C4-2B (cell line): ENCODE results near the gene GOSR2.
"Not testable (repeated sequence)": the region's sequence is repeated elsewhere in the genome, so short reads cannot be mapped to it uniquely, and the experiment has no call there.

ENCODE experiments used
- H3K27ac ChIP-seq: fragments of 450-650 bp; 2 replicates; pipeline ENCODE4 v1.5.1; 2017
- CTCF ChIP-seq: fragments of 450-650 bp; conservative IDR thresholded peaks from 2 replicates; pipeline ENCODE4 v1.5.1; 2017; ENCODE audit warnings: mild to moderate bottlenecking
- ZFX ChIP-seq: fragments of 450-650 bp; IDR thresholded peaks from 2 replicates; pipeline ENCODE4 v1.6.1; 2017

GOSR2 gene

GRCh38 chr17:46983782-46984181, 60.8 kb downstream of the GOSR2 start:
- TF ChIP-seq ZFX: no peak
- H3K27ac ChIP-seq: peak overlapping the region; percentile 72

DNA sequence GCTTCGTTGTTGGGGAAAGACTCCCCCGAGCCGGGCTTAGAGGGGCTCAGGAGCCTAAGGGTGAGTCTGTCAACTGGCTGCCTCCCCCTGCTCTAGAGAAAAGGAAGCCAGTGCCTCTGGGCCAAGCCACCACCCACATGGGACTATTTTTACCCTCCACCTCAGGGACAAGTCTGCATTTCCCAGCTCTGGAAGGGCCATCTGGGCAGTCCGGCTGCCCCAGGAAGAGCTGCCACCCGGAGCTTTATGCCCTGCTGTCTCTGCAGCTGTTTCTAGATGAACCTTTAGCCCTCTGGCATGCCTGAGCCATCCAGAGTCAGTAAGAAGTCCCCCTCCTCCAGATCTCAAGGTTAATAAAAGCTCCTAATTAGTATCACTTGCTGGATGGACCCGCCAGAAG, 61.4 kb downstream of the GOSR2 start:
- TF ChIP-seq CTCF (no peak), ZFX (no peak)
- peak overlapping the region; percentile 72 for H3K27ac ChIP-seq

GRCh38 chr17:46984892-46985291, 61.9 kb downstream of the GOSR2 start:
- TF ChIP-seq CTCF (no peak), ZFX (no peak)
- H3K27ac ChIP-seq: peak overlapping the region; percentile 72

GRCh38 chr17:46986366-46986765, 63.4 kb downstream of the GOSR2 start:
- TF ChIP-seq ZFX (no peak), CTCF (no peak)
- H3K27ac ChIP-seq: no peak overlapping the region

GRCh38 chr17:46987927-46988326, 65.0 kb downstream of the GOSR2 start:
- not testable (repeated sequence) for H3K27ac ChIP-seq

GRCh38 chr17:46989637-46990431, 66.9 kb downstream of the GOSR2 start:
- TF ChIP-seq ZFX: no peak
- no peak for TF ChIP-seq CTCF

DNA sequence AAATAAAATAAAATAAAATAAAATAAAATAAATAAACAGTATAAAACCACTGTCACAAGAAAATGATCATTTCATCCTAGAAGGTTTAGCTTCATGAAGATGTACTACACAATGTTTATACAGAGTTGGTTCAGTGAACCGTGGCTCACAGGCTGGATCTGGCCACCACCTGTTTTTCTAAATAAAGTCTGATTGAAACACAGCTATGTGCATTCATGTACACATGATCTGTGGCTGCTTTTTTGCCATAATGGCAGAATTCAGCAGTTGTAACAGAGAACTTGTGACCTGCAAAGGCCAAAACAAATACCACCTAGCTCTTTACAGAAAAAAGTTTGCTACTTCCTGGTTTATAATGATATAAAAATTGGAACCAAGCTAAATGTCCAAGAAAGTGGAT, 68.7 kb downstream of the GOSR2 start:
- TF ChIP-seq ZFX: no peak
- no peak for TF ChIP-seq CTCF
- no peak overlapping the region for H3K27ac ChIP-seq

More at GRCh38 chr17:46989637-46990431, 66.9 kb downstream of the GOSR2 start:
- no peak overlapping the region for H3K27ac ChIP-seq
